ENCODE results near the gene PDZD7.

PDZD7 gene

DNA sequence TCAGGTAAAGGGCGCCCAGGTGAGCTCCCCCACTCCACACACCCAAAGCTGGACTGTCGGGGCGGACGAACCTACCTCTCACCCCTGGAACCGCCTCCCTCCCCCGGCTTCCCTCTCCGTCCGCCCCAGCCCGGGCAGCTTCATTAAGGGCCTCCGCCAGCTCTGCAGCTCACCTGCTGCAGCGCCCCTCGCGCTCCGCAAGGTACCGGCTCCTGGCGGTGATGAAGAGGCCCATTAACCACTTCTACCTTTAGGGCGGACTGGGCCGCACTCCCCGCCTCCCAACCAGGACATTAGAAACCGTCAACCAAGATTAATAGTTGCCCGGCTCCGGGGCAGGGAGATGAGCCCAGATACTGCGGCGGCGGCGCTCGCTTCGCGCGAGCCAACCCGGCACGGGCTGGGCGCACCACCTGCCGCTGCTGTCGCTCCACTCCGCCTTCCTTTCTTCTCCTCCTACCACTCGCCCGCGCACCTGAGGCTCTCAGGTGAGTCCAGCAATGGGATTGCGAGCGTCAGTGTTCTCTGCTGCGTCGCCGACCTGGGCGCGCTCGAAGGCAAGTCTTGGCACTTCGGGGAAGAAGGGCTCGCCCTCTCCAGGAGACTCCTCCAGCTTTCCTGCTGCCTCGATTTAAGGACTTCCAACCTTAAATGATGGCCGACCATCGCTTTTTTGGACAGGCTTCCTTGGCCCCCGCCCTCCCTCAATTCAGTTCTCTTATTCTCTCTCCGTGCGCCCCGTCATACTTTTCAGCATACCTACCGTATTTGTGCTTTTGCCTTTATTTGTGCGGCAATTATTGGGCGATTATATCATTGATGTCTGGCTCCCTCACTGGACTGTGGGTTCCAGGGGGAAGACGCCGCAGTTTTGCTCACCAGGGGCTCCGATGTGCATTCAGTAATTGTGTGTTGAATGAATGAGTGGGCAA, 17.3 kb upstream of the PDZD7 start:
- no peak overlapping the region for H3K4me3 ChIP-seq (ENCODE audit: low read depth, low read length)
- DNase-seq (ENCODE audit: low read depth, low spot score) = no peak
- TF ChIP-seq, protein P1, sequence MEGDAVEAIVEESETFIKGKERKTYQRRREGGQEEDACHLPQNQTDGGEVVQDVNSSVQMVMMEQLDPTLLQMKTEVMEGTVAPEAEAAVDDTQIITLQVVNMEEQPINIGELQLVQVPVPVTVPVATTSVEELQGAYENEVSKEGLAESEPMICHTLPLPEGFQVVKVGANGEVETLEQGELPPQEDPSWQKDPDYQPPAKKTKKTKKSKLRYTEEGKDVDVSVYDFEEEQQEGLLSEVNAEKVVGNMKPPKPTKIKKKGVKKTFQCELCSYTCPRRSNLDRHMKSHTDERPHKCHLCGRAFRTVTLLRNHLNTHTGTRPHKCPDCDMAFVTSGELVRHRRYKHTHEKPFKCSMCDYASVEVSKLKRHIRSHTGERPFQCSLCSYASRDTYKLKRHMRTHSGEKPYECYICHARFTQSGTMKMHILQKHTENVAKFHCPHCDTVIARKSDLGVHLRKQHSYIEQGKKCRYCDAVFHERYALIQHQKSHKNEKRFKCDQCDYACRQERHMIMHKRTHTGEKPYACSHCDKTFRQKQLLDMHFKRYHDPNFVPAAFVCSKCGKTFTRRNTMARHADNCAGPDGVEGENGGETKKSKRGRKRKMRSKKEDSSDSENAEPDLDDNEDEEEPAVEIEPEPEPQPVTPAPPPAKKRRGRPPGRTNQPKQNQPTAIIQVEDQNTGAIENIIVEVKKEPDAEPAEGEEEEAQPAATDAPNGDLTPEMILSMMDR (IDR thresholded peaks at IDR 0.05; ENCODE audit: low read depth, low read length) = peak; percentile 8
- in situ Hi-C loops (cut with HindIII; ENCODE audit: low sequenced_read_pairs) = no loop called here

DNA sequence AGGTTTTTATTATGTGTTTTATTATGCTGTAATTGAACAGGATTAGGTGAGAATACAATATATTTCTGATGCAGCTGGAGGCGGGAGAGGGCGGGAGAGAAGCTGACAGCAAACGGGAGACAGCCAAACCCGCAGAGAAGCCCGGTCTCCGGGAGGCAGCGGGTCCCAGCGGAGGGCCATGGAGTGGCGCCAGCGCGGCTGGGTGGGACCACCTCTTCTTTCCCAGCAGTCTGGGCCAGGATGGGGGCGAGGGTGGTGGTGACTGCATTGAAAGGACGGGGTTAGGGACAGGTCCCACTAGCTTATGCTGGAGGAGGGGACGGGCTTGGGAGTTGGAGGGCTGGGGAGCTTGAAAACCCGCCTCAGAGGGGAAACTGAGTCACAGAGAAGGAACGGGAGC, 16.3 kb upstream of the PDZD7 start:
- TF ChIP-seq, protein P1 (IDR thresholded peaks at IDR 0.05; ENCODE audit: low read depth, low read length) = no peak
- no peak for DNase-seq (ENCODE audit: low read depth, low spot score)
- in situ Hi-C loops (cut with HindIII; ENCODE audit: low sequenced_read_pairs) = no loop called here
- H3K4me3 ChIP-seq (ENCODE audit: low read depth, low read length) = no peak overlapping the region

DNA sequence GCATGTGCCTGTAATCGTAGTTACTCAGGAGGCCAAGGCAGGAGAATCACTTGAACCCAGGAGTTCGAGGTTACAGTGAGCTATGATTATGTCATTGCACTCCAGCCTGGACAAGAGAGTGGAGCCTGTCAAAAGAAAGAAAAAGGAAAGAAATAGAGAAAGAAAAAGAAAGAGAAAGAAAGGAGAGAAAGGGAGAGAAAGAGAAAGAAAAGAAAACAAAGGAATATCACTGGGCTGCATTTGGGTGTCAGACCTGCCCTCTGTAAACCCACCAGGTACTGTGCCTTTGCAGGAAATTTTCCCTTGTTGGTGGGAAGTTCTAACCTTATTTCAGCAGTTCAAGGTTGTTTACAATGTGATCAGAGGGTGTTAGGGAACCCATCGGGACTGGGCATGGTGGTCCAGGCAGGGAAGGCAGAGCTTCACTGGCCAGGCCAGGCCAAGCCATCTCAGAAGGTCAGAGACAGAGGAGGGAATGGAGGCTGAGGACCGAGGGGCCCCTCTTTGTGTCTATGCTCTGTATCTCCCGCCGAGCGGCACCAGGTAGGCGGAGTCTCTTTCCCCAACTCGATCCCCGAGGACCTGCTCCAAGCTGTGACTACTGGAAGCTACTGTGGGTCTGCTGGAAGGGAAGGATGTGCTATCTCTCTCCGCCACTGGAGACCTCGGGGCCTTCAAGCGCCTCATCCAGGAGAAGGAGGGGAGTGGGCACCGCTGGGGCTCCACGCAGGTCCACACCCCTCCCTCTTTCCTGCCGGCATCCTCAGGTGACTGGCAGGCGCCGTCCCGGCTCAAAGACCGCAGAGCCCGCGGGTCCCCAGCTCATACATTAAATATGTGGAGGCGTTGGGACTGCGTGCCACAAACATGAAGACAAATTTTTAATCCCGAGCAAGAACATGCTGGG, 15.7 kb upstream of the PDZD7 start:
- in situ Hi-C loops (cut with HindIII; ENCODE audit: low sequenced_read_pairs) = no loop called here
- DNase-seq (ENCODE audit: low read depth, low spot score) = no peak
- no peak overlapping the region for H3K4me3 ChIP-seq (ENCODE audit: low read depth, low read length)
- TF ChIP-seq, protein P1 (IDR thresholded peaks at IDR 0.05; ENCODE audit: low read depth, low read length) = no peak

DNA sequence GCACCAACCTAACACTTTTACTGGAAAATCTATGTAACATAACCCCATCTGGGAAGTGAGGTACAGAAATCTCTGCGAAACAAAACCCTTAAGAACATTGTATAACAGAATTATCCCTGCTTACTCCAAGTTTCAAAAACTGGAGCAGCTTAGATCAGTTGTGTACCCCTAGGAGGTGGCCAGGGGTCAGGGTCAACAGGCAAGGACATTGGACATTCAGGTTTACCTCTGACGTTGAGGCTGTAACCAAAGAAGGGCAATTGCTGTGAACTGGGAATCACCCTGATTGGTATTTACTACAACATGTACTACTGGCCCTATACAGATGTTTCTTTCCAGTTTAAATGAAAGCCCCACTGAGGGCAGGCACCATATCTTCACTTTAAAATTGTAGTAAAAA, 13.2 kb upstream of the PDZD7 start:
- no peak for DNase-seq (ENCODE audit: low read depth, low spot score)
- in situ Hi-C loops (cut with HindIII; ENCODE audit: low sequenced_read_pairs) = no loop called here
- TF ChIP-seq, protein P1 (IDR thresholded peaks at IDR 0.05; ENCODE audit: low read depth, low read length) = no peak
- no peak overlapping the region for H3K4me3 ChIP-seq (ENCODE audit: low read depth, low read length)

DNA sequence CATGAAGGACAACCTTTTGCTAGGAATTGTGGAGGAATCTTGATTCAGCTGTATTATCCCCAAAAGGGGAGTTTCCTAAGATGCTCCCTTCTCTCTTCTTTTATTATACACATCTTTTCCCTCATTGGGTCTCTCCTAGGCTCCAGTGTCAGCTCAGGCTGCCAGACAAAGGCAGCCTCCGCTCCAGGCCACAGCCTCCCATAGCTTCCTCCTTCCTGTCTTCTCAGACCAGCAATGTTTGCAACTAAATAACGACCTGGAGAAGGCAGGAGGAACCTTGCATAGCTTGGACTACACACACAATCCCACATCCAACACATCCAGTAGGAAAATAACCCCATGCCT, 12.4 kb upstream of the PDZD7 start:
- TF ChIP-seq, protein P1 (IDR thresholded peaks at IDR 0.05; ENCODE audit: low read depth, low read length) = no peak
- peak overlapping the region; percentile 57 for H3K4me3 ChIP-seq (ENCODE audit: low read depth, low read length)
- DNase-seq (ENCODE audit: low read depth, low spot score) = no peak
- in situ Hi-C loops (cut with HindIII; ENCODE audit: low sequenced_read_pairs) = no loop called here

DNA sequence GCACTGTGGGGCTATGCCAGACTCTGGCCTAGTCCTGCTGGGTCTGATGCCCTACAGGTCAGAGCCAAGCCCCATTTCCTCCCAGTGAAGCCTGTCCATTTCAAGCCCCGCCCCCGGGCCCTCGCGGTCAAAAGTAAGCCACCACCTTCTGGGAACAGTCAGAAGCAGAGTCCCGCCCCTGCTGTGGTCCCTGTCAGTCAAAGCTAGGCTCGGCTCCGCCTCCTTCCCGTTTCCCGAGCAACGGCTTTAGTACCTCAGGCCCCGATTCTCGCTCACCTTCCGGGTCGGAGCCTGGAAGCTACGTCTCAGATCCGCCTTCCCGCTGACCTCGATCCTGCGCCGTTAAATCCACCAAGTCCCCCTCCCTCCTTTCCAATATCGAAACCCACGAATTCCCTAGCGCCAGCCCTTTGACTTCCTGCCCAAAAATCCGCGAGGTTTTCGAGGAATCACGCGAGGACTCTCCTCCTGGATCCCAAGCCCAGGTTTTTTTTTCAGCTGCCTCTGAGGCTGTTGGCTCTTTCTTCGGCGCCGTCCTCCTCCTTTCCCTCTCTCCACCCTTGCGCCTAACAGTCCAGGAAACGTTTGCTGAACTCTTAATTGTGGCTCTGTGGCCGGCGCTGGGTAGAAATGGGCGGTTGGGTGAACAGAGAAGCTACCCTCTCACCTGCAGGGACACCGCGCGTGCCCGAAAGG, 11.9 kb upstream of the PDZD7 start:
- TF ChIP-seq, protein P1 (IDR thresholded peaks at IDR 0.05; ENCODE audit: low read depth, low read length) = no peak
- in situ Hi-C loops (cut with HindIII; ENCODE audit: low sequenced_read_pairs) = no loop called here
- peak overlapping the region; percentile 57 for H3K4me3 ChIP-seq (ENCODE audit: low read depth, low read length)
- DNase-seq (ENCODE audit: low read depth, low spot score) = peak; percentile 92

Measured in astrocyte of the spinal cord (primary cell).